TTC549 (cell line): ENCODE results near the gene BACH2.
A peak's percentile ranks its signal among the peaks of the same experiment; 100 is the strongest.
"Not testable (repeated sequence)": the region's sequence is repeated elsewhere in the genome, so short reads cannot be mapped to it uniquely, and the experiment has no call there.

Source experiments
- FAIRE-seq: peaks from 2 replicates; lab custom pipeline; 2012; peaks lifted over from hg19 to GRCh38; lab: Jason Lieb, UNC

Gene BACH2

GRCh38 chr6:89987830-89988229 lies 308.8 kb downstream of the BACH2 start:
- FAIRE-seq = no peak

- no peak for FAIRE-seq
Measured at GRCh38 chr6:89987140-89987539, 309.5 kb downstream of the BACH2 start.

- FAIRE-seq = no peak
Measured at GRCh38 chr6:89986650-89987074, 310.0 kb downstream of the BACH2 start.

- FAIRE-seq = no peak
Measured at GRCh38 chr6:89985751-89986493, 310.7 kb downstream of the BACH2 start.

GRCh38 chr6:89984926-89985750 lies 311.5 kb downstream of the BACH2 start:
- no peak for FAIRE-seq

GRCh38 chr6:89980353-89980752 lies 316.3 kb downstream of the BACH2 start:
- no peak for FAIRE-seq

GRCh38 chr6:89979481-89980119 lies 317.0 kb downstream of the BACH2 start:
- FAIRE-seq = no peak

- no peak for FAIRE-seq
Measured at GRCh38 chr6:89978749-89979145, 317.9 kb downstream of the BACH2 start.

- FAIRE-seq = no peak
Measured at GRCh38 chr6:89977808-89978748, 318.6 kb downstream of the BACH2 start.

- no peak for FAIRE-seq
Measured at GRCh38 chr6:89976694-89977020, 320.0 kb downstream of the BACH2 start.

GRCh38 chr6:89975991-89976693 lies 320.5 kb downstream of the BACH2 start:
- FAIRE-seq = no peak

GRCh38 chr6:89975366-89975765 lies 321.3 kb downstream of the BACH2 start:
- FAIRE-seq = no peak

GRCh38 chr6:89974834-89975233 lies 321.8 kb downstream of the BACH2 start:
- no peak for FAIRE-seq

GRCh38 chr6:89972025-89972381 lies 324.6 kb downstream of the BACH2 start:
- no peak for FAIRE-seq

GRCh38 chr6:89971338-89972024 lies 325.2 kb downstream of the BACH2 start:
- FAIRE-seq = not testable (repeated sequence)

GRCh38 chr6:89970609-89971337 lies 325.9 kb downstream of the BACH2 start:
- FAIRE-seq = peak; percentile 63

GRCh38 chr6:89970072-89970471 lies 326.6 kb downstream of the BACH2 start:
- no peak for FAIRE-seq

- no peak for FAIRE-seq
Measured at GRCh38 chr6:89966913-89967312, 329.7 kb downstream of the BACH2 start.

- no peak for FAIRE-seq
Measured at GRCh38 chr6:89966228-89966544, 330.5 kb downstream of the BACH2 start.
